Measurements from ENCODE around the gene GMIP.

The GMIP gene

DNA sequence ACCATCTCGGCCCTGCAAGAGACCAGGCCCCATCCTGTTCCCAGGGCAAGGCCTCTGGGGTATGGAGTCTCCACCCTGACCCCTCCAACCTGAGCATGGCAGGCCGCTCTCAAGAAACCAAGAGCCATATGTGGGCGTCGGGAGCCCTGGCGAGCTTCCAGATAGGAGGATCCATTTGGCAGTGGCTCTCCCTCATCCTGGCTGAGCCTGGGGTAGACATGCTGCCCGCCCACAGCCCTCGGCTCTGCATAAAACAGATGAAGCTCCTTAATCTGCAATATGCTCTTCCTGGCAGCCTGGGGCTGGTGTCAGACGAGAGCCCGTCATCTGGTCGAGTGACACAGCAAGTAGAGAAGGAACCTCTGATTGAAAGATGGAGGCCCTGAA lies 13.9 kb upstream of the GMIP start:
- DNase-seq (ENCODE audit: low read depth), result peak; percentile 49
- H3K4me3 ChIP-seq (ENCODE audit: control insufficient read depth, low read depth, low read length), result no peak overlapping the region
- TF ChIP-seq, protein P1, sequence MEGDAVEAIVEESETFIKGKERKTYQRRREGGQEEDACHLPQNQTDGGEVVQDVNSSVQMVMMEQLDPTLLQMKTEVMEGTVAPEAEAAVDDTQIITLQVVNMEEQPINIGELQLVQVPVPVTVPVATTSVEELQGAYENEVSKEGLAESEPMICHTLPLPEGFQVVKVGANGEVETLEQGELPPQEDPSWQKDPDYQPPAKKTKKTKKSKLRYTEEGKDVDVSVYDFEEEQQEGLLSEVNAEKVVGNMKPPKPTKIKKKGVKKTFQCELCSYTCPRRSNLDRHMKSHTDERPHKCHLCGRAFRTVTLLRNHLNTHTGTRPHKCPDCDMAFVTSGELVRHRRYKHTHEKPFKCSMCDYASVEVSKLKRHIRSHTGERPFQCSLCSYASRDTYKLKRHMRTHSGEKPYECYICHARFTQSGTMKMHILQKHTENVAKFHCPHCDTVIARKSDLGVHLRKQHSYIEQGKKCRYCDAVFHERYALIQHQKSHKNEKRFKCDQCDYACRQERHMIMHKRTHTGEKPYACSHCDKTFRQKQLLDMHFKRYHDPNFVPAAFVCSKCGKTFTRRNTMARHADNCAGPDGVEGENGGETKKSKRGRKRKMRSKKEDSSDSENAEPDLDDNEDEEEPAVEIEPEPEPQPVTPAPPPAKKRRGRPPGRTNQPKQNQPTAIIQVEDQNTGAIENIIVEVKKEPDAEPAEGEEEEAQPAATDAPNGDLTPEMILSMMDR (conservative IDR thresholded peaks at IDR 0.05; ENCODE audit: control insufficient read depth, insufficient read depth, low read depth, low read length), result no peak

DNA sequence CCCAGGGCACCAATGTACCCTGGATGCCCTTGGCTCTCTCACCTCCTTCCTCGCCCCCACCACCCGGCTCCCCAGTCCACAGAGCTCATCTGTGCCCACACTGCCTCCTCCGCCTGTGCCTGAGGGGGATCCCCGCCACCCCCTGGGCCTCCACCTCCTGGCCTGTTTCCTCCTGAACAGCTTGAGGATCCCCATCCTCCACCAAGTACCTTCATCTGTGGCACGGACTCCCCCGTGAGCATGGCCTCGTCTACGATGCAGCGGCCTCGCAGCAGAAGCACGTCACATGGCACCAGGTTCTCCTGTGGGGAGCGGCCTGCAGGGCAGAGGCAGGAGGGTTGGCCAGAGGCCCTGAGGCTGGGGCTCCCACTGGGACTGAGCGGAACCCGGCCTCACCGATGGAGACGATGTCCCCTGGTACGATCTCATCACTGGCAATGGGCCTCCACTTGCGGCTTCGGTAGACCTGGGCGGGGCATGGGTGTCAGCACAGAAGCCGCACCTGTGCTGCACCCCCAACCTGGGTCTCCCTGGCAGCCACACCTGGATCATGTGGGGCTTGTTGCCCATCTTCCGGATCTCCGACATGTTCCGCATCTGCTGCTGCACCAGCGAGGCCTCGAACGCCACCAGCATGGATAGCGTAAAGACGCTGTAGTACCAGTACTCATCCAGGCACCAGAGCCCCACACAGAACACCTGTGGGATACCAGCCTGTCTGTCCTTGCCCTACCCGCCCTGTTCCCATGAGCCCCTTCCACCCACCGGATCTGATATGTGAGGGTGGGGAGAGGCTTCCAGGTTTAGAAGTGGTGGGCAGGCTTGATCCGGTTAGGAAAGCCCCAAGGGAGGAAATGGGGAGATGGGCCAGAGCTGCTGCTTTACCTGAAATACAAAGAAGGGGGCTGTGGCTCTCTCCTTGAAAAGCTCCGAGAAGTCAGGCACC lies 13.3 kb upstream of the GMIP start:
- no peak for DNase-seq (ENCODE audit: low read depth)
- TF ChIP-seq, protein P1 (conservative IDR thresholded peaks at IDR 0.05; ENCODE audit: control insufficient read depth, insufficient read depth, low read depth, low read length), result no peak
- H3K4me3 ChIP-seq (ENCODE audit: control insufficient read depth, low read depth, low read length), result no peak overlapping the region

DNA sequence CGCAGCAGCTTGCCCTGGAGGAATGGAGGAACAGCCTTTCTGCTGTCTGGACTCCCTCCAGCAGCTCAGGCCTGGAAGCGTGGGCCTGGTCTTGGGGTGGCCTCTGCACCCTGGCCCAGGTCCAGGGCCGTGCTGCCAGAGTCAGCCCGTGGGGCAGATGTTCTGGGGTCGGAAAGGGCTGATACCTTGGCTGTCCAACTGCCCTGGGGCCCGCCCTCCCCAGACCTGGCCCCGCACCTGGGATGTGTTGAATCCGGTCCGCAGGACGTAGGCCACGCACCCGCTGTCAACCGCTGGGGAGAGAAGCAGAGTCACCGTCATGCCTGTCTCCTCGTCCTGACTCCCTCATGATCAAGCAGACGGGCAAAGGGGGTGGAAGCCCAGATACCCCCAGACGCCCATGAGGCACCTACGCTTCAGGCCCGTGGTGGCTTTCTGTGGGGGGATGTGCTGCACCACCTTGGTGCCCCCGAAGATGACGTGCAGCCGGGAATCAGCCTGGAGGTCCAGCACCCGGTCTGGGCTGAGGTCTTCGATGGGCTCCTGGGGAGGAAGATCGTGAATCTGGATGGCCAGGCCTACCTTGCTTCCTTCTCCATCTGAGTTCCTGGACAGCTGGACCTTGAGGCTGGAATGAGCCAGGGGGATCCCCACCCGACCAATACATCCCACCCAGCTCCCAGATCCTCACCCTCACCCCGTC lies 12.3 kb upstream of the GMIP start:
- no peak for DNase-seq (ENCODE audit: low read depth)
- no peak overlapping the region for H3K4me3 ChIP-seq (ENCODE audit: control insufficient read depth, low read depth, low read length)
- TF ChIP-seq, protein P1 (conservative IDR thresholded peaks at IDR 0.05; ENCODE audit: control insufficient read depth, insufficient read depth, low read depth, low read length), result no peak

DNA sequence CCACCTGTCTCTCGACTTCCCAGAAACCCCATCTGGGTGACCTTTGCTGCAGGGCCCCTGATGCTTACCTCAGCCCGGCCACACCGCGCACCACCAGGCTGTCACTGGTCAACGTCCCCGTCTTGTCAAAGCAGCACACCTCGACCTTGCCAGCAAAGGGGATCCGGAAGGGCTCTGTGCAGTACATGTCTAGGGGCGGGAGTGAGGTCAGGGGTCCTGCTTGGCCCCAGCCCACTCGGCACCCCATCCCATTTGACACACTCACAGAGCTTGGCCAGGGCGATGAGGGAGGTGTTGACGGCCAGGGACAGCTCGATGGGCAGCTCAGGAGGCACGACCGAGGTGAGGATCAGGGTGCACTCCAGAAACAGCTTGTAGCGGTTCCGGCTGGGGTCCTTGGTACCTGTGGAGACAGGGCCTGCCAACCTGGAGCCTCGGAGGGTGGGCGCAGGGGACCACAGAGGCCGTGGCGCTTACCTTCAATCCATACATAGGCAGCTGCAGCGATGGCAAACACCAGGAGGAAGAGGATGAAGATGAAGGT lies 11.7 kb upstream of the GMIP start:
- TF ChIP-seq, protein P1 (conservative IDR thresholded peaks at IDR 0.05; ENCODE audit: control insufficient read depth, insufficient read depth, low read depth, low read length), result no peak
- no peak overlapping the region for H3K4me3 ChIP-seq (ENCODE audit: control insufficient read depth, low read depth, low read length)
- no peak for DNase-seq (ENCODE audit: low read depth)

DNA sequence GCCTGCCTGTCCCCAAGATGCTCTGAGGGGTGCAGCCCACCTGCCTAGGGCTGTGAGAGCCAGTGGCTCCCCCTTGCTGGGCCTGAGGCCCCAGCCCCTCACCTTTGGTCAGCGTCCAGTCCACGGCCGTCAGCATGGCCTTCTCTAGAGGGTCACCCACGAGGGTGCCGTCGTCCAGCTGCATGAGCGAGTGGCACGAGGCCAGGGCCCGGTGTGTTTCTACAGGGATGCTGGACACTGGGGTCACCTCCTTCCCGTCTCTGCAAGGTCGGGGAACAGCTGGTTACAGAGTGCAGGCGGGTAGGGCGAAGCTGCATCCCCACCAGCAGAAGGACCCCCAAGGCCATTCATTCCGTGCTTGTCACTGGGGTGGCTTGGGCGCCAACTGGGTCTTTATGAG lies 11.0 kb upstream of the GMIP start:
- H3K4me3 ChIP-seq (ENCODE audit: control insufficient read depth, low read depth, low read length), result no peak overlapping the region
- no peak for DNase-seq (ENCODE audit: low read depth)
- TF ChIP-seq, protein P1 (conservative IDR thresholded peaks at IDR 0.05; ENCODE audit: control insufficient read depth, insufficient read depth, low read depth, low read length), result no peak

DNA sequence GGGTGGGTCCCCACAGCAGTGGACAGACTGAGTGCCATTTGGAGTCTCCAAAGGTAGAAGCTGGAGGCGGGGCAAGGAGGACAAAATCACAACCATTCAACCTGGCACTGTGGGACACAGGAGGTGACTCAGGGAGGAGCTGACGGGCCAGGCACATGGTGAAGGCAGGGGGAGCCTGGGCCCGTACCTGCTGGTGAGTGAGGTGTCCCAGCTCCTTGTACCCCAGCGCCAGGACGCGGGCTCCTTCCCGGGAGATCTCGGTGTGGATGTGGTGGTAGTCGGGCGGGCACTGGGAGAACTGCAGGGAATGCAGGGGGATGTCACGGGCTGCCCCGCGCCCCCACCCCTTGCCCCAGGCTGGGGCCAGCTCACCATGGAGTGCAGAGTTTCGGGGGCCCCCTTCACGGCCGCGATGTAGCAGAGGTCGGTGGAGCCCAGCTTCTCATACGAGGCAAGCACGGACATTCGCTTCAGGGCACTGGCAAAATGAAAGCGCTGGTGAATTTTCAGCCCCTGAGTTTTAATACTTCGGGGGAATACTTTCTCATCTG lies 10.2 kb upstream of the GMIP start:
- TF ChIP-seq, protein P1 (conservative IDR thresholded peaks at IDR 0.05; ENCODE audit: control insufficient read depth, insufficient read depth, low read depth, low read length), result no peak
- H3K4me3 ChIP-seq (ENCODE audit: control insufficient read depth, low read depth, low read length), result no peak overlapping the region
- no peak for DNase-seq (ENCODE audit: low read depth)
